GM21528 (cell line): ENCODE measurements around the gene PLCD1.
"Not testable (repeated sequence)": the region's sequence is repeated elsewhere in the genome, so short reads cannot be mapped to it uniquely, and the experiment has no call there.

Experiments
- ATAC-seq: cut with Tn5 transposase; IDR thresholded peaks from one replicate; pipeline ENCODE4 v1.9.1; 2021; ENCODE audit warnings: mild to moderate bottlenecking, moderate library complexity; ENCODE audit not compliant: unreplicated experiment, low FRiP score

Gene PLCD1

GRCh38 chr3:38038447-38038911, 9.0 kb upstream of the PLCD1 start:
- ATAC-seq: no peak

GRCh38 chr3:38036906-38037305, 7.5 kb upstream of the PLCD1 start:
- ATAC-seq: no peak

GRCh38 chr3:38036286-38036685, 6.8 kb upstream of the PLCD1 start:
- ATAC-seq: no peak

GRCh38 chr3:38034335-38034734, 4.9 kb upstream of the PLCD1 start:
- ATAC-seq: not testable (repeated sequence)

GRCh38 chr3:38033586-38033985, 4.1 kb upstream of the PLCD1 start:
- not testable (repeated sequence) for ATAC-seq

DNA sequence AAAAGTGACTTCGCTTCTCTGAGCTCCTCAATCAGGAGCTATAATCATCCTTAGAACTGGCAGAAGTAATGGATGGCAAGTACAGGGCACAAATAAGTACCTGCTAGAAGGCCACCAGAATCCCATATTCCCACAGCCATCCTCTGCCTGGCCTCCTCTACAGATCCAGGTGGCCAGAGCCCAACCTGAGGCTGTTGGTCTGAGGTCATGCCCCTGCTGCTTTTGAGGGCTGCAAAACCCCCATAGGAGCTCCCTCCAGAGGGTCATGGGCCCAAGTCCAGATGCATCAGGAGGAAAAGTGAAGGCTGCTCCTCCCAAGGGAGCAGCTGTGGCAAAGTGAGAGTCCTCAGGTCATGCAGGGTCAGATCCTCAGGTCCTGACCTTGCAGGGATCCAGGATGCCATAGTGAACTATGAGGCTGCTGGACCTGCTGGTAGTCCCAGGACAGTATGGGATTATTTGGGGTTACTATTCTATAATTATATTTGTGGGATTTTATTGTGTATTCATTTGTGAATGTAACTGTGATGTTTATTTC, 3.0 kb upstream of the PLCD1 start:
- ATAC-seq: no peak

GRCh38 chr3:38031022-38031994, 1.9 kb upstream of the PLCD1 start:
- ATAC-seq: no peak

DNA sequence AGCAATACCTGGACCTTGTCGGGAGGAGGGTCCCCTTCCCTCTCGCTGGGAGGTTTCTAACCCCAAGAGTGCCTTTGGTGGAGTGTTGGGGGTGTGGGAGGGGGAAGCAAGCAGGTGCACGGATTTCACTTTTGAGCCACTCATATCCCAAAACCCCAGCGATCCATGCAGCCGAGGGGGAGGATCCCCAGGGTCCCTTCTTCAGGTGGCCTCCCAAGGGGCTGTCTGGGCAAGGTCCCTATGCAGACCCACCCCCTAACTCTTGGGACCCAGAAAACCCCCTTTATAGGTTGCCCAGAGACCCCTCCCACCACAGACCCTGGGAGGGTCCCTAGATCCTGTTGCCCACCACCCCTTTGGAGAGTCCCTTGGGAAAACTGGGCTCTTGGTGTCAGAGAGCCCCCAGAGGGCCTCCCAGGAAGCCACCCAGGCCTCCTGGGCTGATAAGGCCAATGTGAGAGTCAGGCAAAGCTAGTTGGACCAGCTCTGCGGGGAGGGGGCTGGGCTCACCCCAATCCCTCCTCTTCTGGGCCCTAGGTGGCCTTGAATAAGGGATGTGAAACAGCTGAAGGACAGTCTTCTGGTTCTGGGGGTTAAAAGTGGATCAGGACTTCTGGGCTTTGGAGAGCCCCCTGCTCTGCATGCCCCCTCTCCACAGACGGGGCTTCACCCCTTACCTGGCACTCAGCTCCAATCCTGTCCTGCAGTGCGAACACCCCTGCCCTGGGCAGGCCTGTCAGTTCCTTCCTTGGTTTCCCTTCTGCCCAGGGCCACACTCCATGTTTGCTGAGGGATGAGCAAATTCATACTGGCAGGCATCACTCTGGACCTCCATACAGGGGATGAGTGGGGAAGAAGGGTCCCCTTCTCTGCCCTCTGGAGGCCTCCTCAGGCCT, 932 bp upstream of the PLCD1 start:
- no peak for ATAC-seq

- no peak for ATAC-seq
These were observed 651 bp downstream of the PLCD1 start for GRCh38 chr3:38028621-38029361.

GRCh38 chr3:38027466-38028465, 1.7 kb downstream of the PLCD1 start:
- ATAC-seq: no peak

GRCh38 chr3:38026856-38027255, 2.6 kb downstream of the PLCD1 start:
- ATAC-seq: no peak

DNA sequence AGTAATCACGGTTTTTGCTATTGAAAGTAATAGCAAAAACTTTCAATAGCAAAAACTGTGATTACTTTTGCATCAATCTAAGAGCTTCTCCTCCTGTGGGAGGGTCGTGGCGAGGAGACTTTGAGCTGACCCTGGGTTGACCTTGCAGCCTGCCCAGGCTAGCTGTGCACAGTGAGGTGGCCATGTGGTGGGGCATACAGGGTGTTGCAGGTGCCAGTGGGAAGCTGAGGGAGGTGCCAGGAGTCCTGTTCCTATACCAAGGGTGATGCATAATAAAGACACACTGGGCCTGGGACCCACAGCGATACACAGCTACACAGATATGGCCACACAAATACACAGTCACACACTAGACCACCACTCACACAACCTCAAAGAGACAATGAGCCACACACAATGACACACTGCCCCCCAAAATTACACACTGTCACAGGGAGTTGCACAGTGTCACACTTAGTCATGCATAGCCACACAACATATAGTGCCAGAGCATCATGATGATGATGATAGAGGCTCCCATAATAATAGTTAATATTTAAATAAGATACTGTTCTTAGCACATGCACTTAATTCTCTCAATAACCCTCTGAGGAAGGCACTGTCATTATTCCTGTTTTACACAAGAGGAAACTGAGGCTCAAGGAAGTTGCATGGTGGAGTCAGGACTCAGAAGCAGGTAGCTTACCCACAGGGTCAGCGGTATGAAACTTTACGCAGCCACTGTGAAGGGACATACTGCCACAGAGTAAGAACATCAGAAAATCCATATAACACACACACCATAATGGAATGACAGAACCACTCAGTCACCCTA, 6.3 kb downstream of the PLCD1 start:
- no peak for ATAC-seq

- ATAC-seq: no peak
These were observed 7.1 kb downstream of the PLCD1 start for GRCh38 chr3:38022301-38022700.

GRCh38 chr3:38021196-38021595, 8.2 kb downstream of the PLCD1 start:
- ATAC-seq: no peak

- no peak for ATAC-seq
These were observed 9.1 kb downstream of the PLCD1 start for GRCh38 chr3:38020342-38020726.

GRCh38 chr3:38019658-38020341, 9.6 kb downstream of the PLCD1 start:
- no peak for ATAC-seq
